GM23248 (cell line): ENCODE data around the gene MICU1. TPM values are rescaled to one million over a fixed set of nuclear protein-coding genes. Genes with fewer than 3 reads are reported as not detected.
"Not testable (repeated sequence)": the region's sequence is repeated elsewhere in the genome, so short reads cannot be mapped to it uniquely, and the experiment has no call there.

Source experiments
- DNase-seq: peaks from one replicate; pipeline ENCODE4 v3.0.0-alpha.2; 2015
- H2AFZ ChIP-seq: fragments of 200-600 bp; sonication (generic); 2 replicates; pipeline ENCODE4 v1.6.1; 2016; ENCODE audit warnings: antibody characterized with exemption
- H3F3A ChIP-seq: fragments of 200-600 bp; sonication (generic); 2 replicates; pipeline ENCODE4 v1.6.1; 2016; ENCODE audit warnings: mild to moderate bottlenecking, antibody characterized with exemption, mixed run types; ENCODE audit not compliant: insufficient read depth
- H3K27ac ChIP-seq: fragments of 200-600 bp; sonication (generic); 2 replicates; pipeline ENCODE4 v1.5.1; 2016; ENCODE audit warnings: mild to moderate bottlenecking
- H3K27me3 ChIP-seq: fragments of 200-600 bp; sonication (generic); replicated peaks from 2 replicates; pipeline ENCODE4 v1.6.1; 2016; ENCODE audit warnings: mild to moderate bottlenecking; ENCODE audit not compliant: insufficient read depth
- H3K36me3 ChIP-seq: fragments of 200-600 bp; sonication (generic); 2 replicates; pipeline ENCODE4 v1.6.1; 2016; ENCODE audit warnings: low read depth, mild to moderate bottlenecking
- H3K4me1 ChIP-seq: fragments of 200-600 bp; sonication (generic); 2 replicates; pipeline ENCODE4 v1.6.1; 2016; ENCODE audit warnings: mild to moderate bottlenecking; ENCODE audit not compliant: insufficient read depth
- H3K4me2 ChIP-seq: fragments of 200-600 bp; sonication (generic); one replicate; pipeline ENCODE4 v1.6.1; 2016; ENCODE audit warnings: mild to moderate bottlenecking; ENCODE audit not compliant: unreplicated experiment
- H3K4me3 ChIP-seq: fragments of 200-600 bp; sonication (generic); 2 replicates; pipeline ENCODE4 v1.5.1; 2016; ENCODE audit warnings: mild to moderate bottlenecking
- H3K79me2 ChIP-seq: fragments of 200-600 bp; sonication (generic); 2 replicates; pipeline ENCODE4 v1.6.1; 2016; ENCODE audit warnings: mild to moderate bottlenecking; ENCODE audit not compliant: insufficient read depth
- H3K9ac ChIP-seq: fragments of 200-600 bp; sonication (generic); 2 replicates; pipeline ENCODE4 v1.6.1; 2016; ENCODE audit warnings: mild to moderate bottlenecking
- H3K9me2 ChIP-seq: fragments of 200-600 bp; sonication (generic); 2 replicates; pipeline ENCODE4 v1.6.1; 2016; ENCODE audit warnings: mixed run types, mild to moderate bottlenecking, moderate library complexity; ENCODE audit not compliant: insufficient read depth
- H3K9me3 ChIP-seq: fragments of 200-600 bp; sonication (generic); one replicate; pipeline ENCODE4 v1.6.1; 2017; ENCODE audit warnings: low read depth
- H4K20me1 ChIP-seq: fragments of 200-600 bp; sonication (generic); 2 replicates; pipeline ENCODE4 v1.6.0; 2016; ENCODE audit not compliant: insufficient read depth
- EZH2 ChIP-seq: fragments of 200-600 bp; sonication (generic); IDR thresholded peaks from 2 replicates; pipeline ENCODE4 v1.6.1; 2018; ENCODE audit warnings: antibody characterized with exemption, mild to moderate bottlenecking; ENCODE audit not compliant: insufficient read depth, poor library complexity, severe bottlenecking
- EZH2phosphoT487 ChIP-seq: fragments of 200-600 bp; sonication (generic); IDR thresholded peaks from 2 replicates; pipeline ENCODE4 v1.6.1; 2018; ENCODE audit warnings: antibody characterized with exemption, moderate library complexity, mild to moderate bottlenecking, low read depth; ENCODE audit not compliant: insufficient read depth
- WGBS, 2 experiments: methylation state at CpG; one replicate each; pipeline ENCODE4 v1.1.6; 2015 to 2017; ENCODE audit warnings: low lambda C conversion rate in 2 of 2, low coverage in 1 of 2; ENCODE audit errors: missing lambda C conversion rate in 2 of 2; 5-methylcytosine and 5-hydroxymethylcytosine counted together
- in situ Hi-C: fragments of 300-500 bp; cut with MboI; formaldehyde crosslinking; loops from 2 replicates; pipeline ENCODE4 v1.15.0; 2020
- polyA plus RNA-seq: library from polyadenylated mRNA; unstranded; fragments of >200 nt; fragmentation: Nextera tagmentation; extraction: Ambion mirVana; gene quantifications from 2 replicates; pipeline ENCODE4 v1.2.1, GENCODE V29; 2016
- total RNA-seq: library from RNA; depleted of rRNA; stranded (reverse); fragments of >200 nt; shearing (Covaris generic); gene quantifications from 2 replicates; pipeline ENCODE4 v1.2.3, GENCODE V29; 2014

The MICU1 gene
- total and polyA plus RNA-seq, 2 experiments from 2014 or later = 37.3 to 45.0 TPM

DNA sequence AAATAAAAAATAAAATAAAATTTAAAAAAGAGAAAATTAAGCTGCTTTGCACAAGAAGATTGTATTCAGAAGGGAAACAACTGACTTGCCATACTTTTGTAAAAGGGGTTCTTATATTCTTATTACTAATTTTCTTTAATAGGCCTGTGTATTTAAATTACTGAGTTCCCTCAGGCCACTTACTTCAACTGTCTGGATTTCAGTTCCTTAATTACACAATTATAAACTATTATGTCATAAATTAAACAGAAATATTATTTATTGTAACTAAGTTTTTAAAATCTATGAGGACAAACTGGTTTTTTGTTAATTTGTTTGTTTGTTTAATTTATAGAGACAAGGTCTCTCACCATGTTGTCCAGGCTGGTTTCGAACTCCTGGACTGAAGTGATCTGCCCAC is 22.4 kb upstream of the MICU1 start:
- Histone ChIP-seq H3K27me3 (no peaks in the 10 kb centered on the region), H3K4me3 (no peak overlapping the region), H3K27ac (no peak overlapping the region), H3F3A (no peaks in the 10 kb centered on the region), H3K9me2 (no peaks in the 10 kb centered on the region), H3K9ac (no peak overlapping the region), H3K79me2 (no peaks in the 10 kb centered on the region), H3K4me2 (no peak overlapping the region), H3K36me3 (no peaks in the 10 kb centered on the region), H4K20me1 (no peaks in the 10 kb centered on the region), H3K9me3 (no peaks in the 10 kb centered on the region), H3K4me1 (no peaks in the 10 kb centered on the region), H2AFZ (no peak overlapping the region)
- in situ Hi-C loops = no loop called here
- WGBS, 2 experiments = 83 to 86% methylated on average over 1 of the region's 1 CpG
- no peak for TF ChIP-seq EZH2
- no peak for TF ChIP-seq EZH2phosphoT487
- DNase-seq = no peak

- in situ Hi-C loops, H3K4me2 ChIP-seq, H3K4me3 ChIP-seq, H3K9me2 ChIP-seq, H3K36me3 ChIP-seq, H4K20me1 ChIP-seq, H3K27me3 ChIP-seq, H3F3A ChIP-seq, DNase-seq, H2AFZ ChIP-seq, H3K9ac ChIP-seq, H3K27ac ChIP-seq, H3K4me1 ChIP-seq, H3K9me3 ChIP-seq, H3K79me2 ChIP-seq: not testable (repeated sequence)
- WGBS, 2 experiments = 71 to 81% methylated on average over 3 of the region's 3 CpGs
These were observed 21.1 kb upstream of the MICU1 start for GRCh38 chr10:72646971-72647370.

GRCh38 chr10:72645263-72645858 is 19.5 kb upstream of the MICU1 start:
- WGBS, 2 experiments = 43 to 58% methylated on average over 2 of the region's 2 CpGs
- H3K4me1 ChIP-seq = no peaks in the 10 kb centered on the region
- H3K9me3 ChIP-seq = no peaks in the 10 kb centered on the region
- H3K27me3 ChIP-seq = no peaks in the 10 kb centered on the region
- no peaks in the 10 kb centered on the region for H3K9me2 ChIP-seq
- no peaks in the 10 kb centered on the region for H3K79me2 ChIP-seq
- peak overlapping the region; percentile 5; the same call in 1 of the 2 replicates for H2AFZ ChIP-seq
- no peak for DNase-seq
- no peaks in the 10 kb centered on the region for H3K36me3 ChIP-seq
- no peaks in the 10 kb centered on the region for H3F3A ChIP-seq
- no peak overlapping the region for H3K27ac ChIP-seq
- no peak overlapping the region for H3K4me3 ChIP-seq
- no peak overlapping the region for H3K4me2 ChIP-seq
- in situ Hi-C loops = no loop called here
- no peaks in the 10 kb centered on the region for H4K20me1 ChIP-seq
- H3K9ac ChIP-seq = no peak overlapping the region
- no peak for TF ChIP-seq EZH2phosphoT487
- TF ChIP-seq EZH2 = no peak

DNA sequence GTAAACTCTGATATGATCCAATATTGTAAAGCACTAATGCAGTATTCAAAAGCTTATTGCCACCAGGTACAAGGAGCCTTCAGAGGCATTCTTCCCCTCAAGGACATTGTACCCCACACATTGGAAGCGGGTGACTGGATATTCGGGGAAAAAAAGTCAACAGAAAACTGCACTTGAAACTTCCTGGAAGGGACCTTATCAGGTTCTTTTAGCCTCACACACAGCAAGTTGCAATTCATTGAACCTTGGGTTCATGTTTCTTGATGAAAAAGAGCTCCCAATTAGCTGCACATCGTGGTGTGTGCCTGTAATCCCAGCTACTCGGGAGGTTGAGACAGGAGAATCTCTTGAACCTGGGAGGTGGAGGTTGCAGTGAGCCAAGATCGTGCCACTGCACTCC is 16.4 kb upstream of the MICU1 start:
- DNase-seq = no peak
- in situ Hi-C loops = no loop called here
- 0 out of 2 replicates have a peak, but pooled peaks cover 7% of the 10 kb centered on the region for H3K4me1 ChIP-seq
- no peak overlapping the region for H2AFZ ChIP-seq
- H3K4me3 ChIP-seq = no peak overlapping the region
- no peaks in the 10 kb centered on the region for H3K36me3 ChIP-seq
- H3K9ac ChIP-seq = no peak overlapping the region
- H3K79me2 ChIP-seq = no peaks in the 10 kb centered on the region
- no peaks in the 10 kb centered on the region for H4K20me1 ChIP-seq
- no peaks in the 10 kb centered on the region for H3K9me2 ChIP-seq
- no peaks in the 10 kb centered on the region for H3K9me3 ChIP-seq
- no peaks in the 10 kb centered on the region for H3K27me3 ChIP-seq
- H3K4me2 ChIP-seq = no peak overlapping the region
- WGBS, 2 experiments = 78 to 82% methylated on average over 5 of the region's 5 CpGs
- H3K27ac ChIP-seq = no peak overlapping the region
- no peak for TF ChIP-seq EZH2
- no peak for TF ChIP-seq EZH2phosphoT487
- H3F3A ChIP-seq = no peaks in the 10 kb centered on the region

GRCh38 chr10:72639441-72639873 is 13.6 kb upstream of the MICU1 start:
- H3K4me1 ChIP-seq = 0 out of 2 replicates have a peak, but pooled peaks cover 11% of the 10 kb centered on the region
- H3K4me2 ChIP-seq = no peak overlapping the region
- no peak overlapping the region for H3K4me3 ChIP-seq
- H3K9me2 ChIP-seq = no peaks in the 10 kb centered on the region
- no peak overlapping the region for H3K9ac ChIP-seq
- no peak overlapping the region for H3K27ac ChIP-seq
- no peak for TF ChIP-seq EZH2
- TF ChIP-seq EZH2phosphoT487 = no peak
- no peaks in the 10 kb centered on the region for H4K20me1 ChIP-seq
- no peak overlapping the region for H2AFZ ChIP-seq
- no peak for DNase-seq
- no peaks in the 10 kb centered on the region for H3K27me3 ChIP-seq
- 84 to 85% methylated on average over 5 of the region's 5 CpGs for WGBS, 2 experiments
- H3K79me2 ChIP-seq = no peaks in the 10 kb centered on the region
- no peaks in the 10 kb centered on the region for H3K9me3 ChIP-seq
- H3K36me3 ChIP-seq = no peaks in the 10 kb centered on the region
- in situ Hi-C loops = no loop called here
- H3F3A ChIP-seq = no peaks in the 10 kb centered on the region
